ENCODE results near the gene TEKT2.

DNA sequence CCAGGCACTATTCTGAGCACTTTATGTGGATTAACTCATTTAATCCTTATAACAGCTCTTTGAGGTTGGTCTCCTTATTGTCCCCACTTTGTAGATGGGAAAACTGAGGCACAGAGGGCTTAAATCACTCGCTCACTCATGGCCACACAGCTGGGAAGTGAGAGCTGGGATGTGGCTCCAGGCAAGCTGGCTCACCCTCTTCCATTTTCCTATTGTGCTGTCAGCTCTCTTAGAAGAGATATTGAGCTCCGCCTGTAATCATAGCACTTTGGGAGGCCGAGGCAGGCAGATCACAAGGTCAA lies 45.0 kb downstream of the TEKT2 start:
- TF ChIP-seq GATA2 (IDR thresholded peaks at IDR 0.05; ENCODE audit: low read depth, low read length) (no peak), GATA3 (IDR thresholded peaks at IDR 0.05; ENCODE audit: low read depth, low read length) (no peak)

Measured in SH-SY5Y (cell line).